Upper lobe of left lung (tissue), 6 donors: ENCODE measurements around the gene SGCA. TPM values are rescaled to one million over a fixed set of nuclear protein-coding genes. Genes with fewer than 3 reads are reported as not detected.

Source experiments
- ATAC-seq, 2 donors: fragments of 200-7000 bp; cut with Tn5 transposase; one replicate each; pipeline ENCODE4 v1.9.1; 2022; ENCODE audit warnings: mild to moderate bottlenecking in 2 of 2, moderate library complexity in 2 of 2; ENCODE audit not compliant: low FRiP score in 2 of 2
- DNase-seq, 2 donors: peaks; one replicate each; pipeline ENCODE4 v3.0.0-alpha.2; 2019 to 2020
- H3K27ac ChIP-seq, 4 donors: fragments of 200-600 bp; sonication (generic); one replicate each; pipeline ENCODE4 v1.5.1; 2016 to 2019
- H3K27me3 ChIP-seq, 4 donors: fragments of 200-600 bp; sonication (generic); one replicate each; pipeline ENCODE4 v1.5.1; 2017 to 2019
- H3K36me3 ChIP-seq, 4 donors: fragments of 200-600 bp; sonication (generic); one replicate each; pipeline ENCODE4 v1.5.1; 2016 to 2019
- H3K4me1 ChIP-seq, 4 donors: fragments of 200-600 bp; sonication (generic); one replicate each; pipeline ENCODE4 v1.5.1; 2018 to 2019
- H3K4me3 ChIP-seq, 4 donors: fragments of 200-600 bp; sonication (generic); one replicate each; pipeline ENCODE4 v1.5.1; 2017 to 2019; ENCODE audit warnings: mild to moderate bottlenecking in 2 of 4, moderate library complexity in 1 of 4
- H3K9me3 ChIP-seq, 4 donors: fragments of 200-600 bp; sonication (generic); one replicate each; pipeline ENCODE4 v1.5.1; 2018 to 2019
- EP300 ChIP-seq, 4 donors: sonication (generic); formaldehyde crosslinking; IDR thresholded peaks; one replicate each; pipeline ENCODE4 v1.5.1; 2017; ENCODE audit warnings: antibody characterized with exemption in 4 of 4, control low read depth in 2 of 4
- POLR2A ChIP-seq, 4 donors: fragments of 450-650 bp; IDR thresholded peaks; one replicate each; pipeline ENCODE4 v1.5.1; 2016 to 2017; ENCODE audit warnings: antibody characterized with exemption in 4 of 4, mild to moderate bottlenecking in 2 of 4
- POLR2AphosphoS5 ChIP-seq, 2 donors: sonication (generic); formaldehyde crosslinking; IDR thresholded peaks; one replicate each; pipeline ENCODE4 v1.5.1; 2017; ENCODE audit warnings: antibody characterized with exemption in 2 of 2
- WGBS, 2 donors: methylation state at CpG; one replicate each; pipeline ENCODE4 v1.1.5; 2017 to 2018; 5-methylcytosine and 5-hydroxymethylcytosine counted together
- total RNA-seq, 6 donors: library from RNA; depleted of rRNA in 4 of 6; stranded (reverse); fragments of >200 nt in 4 of 6; gene quantifications; one replicate each; pipeline versions ENCODE4 v1.1.0 to v1.2.1, GENCODE V29; 2016 to 2021
- TF ChIP-seq, protein P1 (sequence below), 6 experiments: fragments of 450-650 bp in 4 of 6; fragments of 200-600 bp in 2 of 6; sonication (generic) in 2 of 6; IDR thresholded peaks; one replicate each; pipeline ENCODE4 v1.5.1; 2016 to 2019; ENCODE audit warnings: antibody characterized with exemption in 6 of 6
- donor health status: DM: no; HTN: no; CAD: no; lungs with moderate emphysema.
- donor health status: DM: no; HTN: yes; CAD: no; lungs with severe emphysema.

Gene SGCA
- total RNA-seq, 6 donors from 2014 or later: 1.6 to 19.7 (median 14.1) TPM

DNA sequence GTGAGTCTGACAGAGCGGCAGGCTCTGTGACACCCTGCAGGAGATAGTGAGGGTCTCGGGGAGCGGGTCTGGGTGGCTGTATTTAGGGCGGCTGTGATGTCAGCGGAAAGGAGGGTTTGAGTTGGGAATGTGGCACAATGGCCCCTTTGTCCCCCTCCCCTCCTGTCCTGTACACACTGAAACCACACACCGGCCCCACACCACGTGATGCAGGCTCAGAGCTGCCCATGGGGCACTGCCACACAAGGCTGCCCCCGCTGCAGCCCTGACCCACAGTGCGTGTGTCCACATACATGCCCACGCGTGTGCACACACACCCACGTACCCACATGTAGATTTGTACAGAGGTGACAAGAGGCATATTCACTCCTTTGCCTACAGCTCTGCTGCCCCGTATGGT lies 15.3 kb downstream of the SGCA start:
- 89 to 94% methylated on average over 13 of the region's 13 CpGs for WGBS, 2 donors
- ATAC-seq: no peak

DNA sequence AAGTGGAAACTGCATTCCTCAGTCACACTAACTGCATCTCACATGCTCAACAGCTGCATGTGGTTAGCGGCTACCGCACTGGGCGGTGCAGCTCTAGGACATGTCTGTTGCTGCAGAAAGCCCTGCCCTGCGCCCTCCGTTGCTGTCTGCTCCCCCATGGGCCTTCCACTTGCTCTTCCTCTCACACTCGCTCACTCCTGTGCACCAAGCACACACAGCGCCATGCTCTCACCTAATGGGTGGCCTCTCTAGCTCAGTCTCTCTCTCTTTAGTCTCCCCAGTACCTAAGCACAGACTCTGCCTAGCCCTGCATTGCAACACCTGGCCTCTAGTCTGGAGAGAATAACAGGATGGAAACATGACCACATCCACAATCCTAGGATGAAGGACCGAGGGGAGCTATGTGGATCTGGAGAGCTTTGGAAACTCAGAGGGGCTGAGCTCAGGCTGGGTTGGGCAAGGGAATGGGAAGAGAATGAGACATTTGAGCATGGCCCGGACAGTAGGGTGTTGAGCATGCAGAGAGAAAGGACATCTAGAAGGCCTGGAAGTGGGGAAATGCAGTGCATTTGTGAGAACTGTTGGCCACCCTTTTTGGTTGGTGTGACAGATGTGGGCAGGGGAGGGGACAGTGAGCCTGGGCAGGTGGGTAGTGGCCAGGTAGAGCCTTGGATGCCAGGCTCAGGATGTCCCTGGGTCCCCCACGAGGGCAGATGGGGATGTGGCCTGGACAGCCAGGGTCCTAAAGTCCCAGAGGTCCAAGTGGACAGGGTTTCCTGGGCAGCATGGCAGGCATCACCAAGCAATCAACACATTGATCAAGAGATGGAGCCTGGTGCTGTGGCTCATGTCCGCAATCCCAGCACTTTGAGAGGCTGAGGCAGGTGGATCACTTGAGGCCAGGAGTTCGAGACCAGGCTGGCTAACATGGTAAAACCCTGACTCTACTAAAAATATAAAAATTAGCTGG lies 16.1 kb downstream of the SGCA start:
- ATAC-seq (peak in 1 of 2 donors; percentile 1), DNase-seq (no peak)
- H3K27ac ChIP-seq: no peak overlapping the region
- H3K4me3 ChIP-seq: no peak overlapping the region
- no peaks in the 10 kb centered on the region for H3K9me3 ChIP-seq
- no peak for TF ChIP-seq POLR2AphosphoS5 (IDR thresholded peaks at IDR 0.05)
- no peak for TF ChIP-seq POLR2A (IDR thresholded peaks at IDR 0.05)
- no peak for TF ChIP-seq EP300 (IDR thresholded peaks at IDR 0.05)
- TF ChIP-seq, protein P1, sequence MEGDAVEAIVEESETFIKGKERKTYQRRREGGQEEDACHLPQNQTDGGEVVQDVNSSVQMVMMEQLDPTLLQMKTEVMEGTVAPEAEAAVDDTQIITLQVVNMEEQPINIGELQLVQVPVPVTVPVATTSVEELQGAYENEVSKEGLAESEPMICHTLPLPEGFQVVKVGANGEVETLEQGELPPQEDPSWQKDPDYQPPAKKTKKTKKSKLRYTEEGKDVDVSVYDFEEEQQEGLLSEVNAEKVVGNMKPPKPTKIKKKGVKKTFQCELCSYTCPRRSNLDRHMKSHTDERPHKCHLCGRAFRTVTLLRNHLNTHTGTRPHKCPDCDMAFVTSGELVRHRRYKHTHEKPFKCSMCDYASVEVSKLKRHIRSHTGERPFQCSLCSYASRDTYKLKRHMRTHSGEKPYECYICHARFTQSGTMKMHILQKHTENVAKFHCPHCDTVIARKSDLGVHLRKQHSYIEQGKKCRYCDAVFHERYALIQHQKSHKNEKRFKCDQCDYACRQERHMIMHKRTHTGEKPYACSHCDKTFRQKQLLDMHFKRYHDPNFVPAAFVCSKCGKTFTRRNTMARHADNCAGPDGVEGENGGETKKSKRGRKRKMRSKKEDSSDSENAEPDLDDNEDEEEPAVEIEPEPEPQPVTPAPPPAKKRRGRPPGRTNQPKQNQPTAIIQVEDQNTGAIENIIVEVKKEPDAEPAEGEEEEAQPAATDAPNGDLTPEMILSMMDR (IDR thresholded peaks at IDR 0.05): no peak
- peaks cover 19 to 28% (median 25%) of the 10 kb centered on the region in 4 donors for H3K4me1 ChIP-seq
- no peaks in the 10 kb centered on the region for H3K27me3 ChIP-seq
- H3K36me3 ChIP-seq: peaks cover 0 to 11% (median 5%) of the 10 kb centered on the region in 4 donors
- WGBS, 2 donors: 83 to 87% methylated on average over 11 to 12 of the region's 12 CpGs

More for the DNA sequence above, 15.3 kb downstream of the SGCA start:
- no peaks in the 10 kb centered on the region for H3K9me3 ChIP-seq
- DNase-seq: no peak
- H3K27ac ChIP-seq: no peak overlapping the region
- H3K36me3 ChIP-seq: peaks cover 0 to 7% (median 3%) of the 10 kb centered on the region in 4 donors
- H3K4me1 ChIP-seq: peaks cover 19 to 28% (median 25%) of the 10 kb centered on the region in 4 donors
- no peak overlapping the region for H3K4me3 ChIP-seq
- no peak for TF ChIP-seq EP300 (IDR thresholded peaks at IDR 0.05)
- TF ChIP-seq POLR2A (IDR thresholded peaks at IDR 0.05): no peak
- no peak for TF ChIP-seq POLR2AphosphoS5 (IDR thresholded peaks at IDR 0.05)
- TF ChIP-seq, protein P1 (IDR thresholded peaks at IDR 0.05): no peak
- no peaks in the 10 kb centered on the region for H3K27me3 ChIP-seq

DNA sequence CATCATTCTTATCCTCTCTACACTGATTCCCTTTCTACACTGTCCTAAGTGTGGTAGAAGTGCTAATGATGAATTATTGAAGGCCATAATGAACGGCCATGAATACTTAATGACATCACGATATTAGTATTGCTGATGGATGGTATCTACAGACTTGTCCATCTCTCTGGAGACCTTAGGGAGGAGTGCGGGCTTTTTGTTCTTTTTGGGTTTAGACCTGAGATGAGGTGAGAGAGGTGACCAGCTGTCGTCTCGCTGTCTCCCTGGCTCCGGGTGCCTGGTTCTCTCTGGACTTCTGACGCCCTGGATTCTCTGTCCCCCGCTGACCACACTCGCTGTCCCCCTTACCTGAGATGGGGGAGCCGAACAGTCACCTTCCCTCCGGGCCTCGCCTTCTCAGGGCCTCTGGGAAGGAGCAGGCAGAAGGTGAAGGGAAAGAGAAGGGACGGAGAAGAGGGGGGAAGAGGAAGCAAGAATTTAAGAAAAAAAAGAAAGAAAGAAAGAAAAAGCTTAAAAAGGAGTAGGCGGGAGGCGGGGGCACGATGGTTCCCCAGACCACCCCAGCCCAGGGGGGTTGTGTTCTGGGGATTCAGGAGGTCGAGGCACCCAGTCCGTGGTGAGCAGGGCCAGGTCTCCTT lies 17.1 kb downstream of the SGCA start:
- TF ChIP-seq POLR2AphosphoS5 (IDR thresholded peaks at IDR 0.05): no peak
- TF ChIP-seq, protein P1 (IDR thresholded peaks at IDR 0.05): no peak
- TF ChIP-seq EP300 (IDR thresholded peaks at IDR 0.05): no peak
- no peak for TF ChIP-seq POLR2A (IDR thresholded peaks at IDR 0.05)

DNA sequence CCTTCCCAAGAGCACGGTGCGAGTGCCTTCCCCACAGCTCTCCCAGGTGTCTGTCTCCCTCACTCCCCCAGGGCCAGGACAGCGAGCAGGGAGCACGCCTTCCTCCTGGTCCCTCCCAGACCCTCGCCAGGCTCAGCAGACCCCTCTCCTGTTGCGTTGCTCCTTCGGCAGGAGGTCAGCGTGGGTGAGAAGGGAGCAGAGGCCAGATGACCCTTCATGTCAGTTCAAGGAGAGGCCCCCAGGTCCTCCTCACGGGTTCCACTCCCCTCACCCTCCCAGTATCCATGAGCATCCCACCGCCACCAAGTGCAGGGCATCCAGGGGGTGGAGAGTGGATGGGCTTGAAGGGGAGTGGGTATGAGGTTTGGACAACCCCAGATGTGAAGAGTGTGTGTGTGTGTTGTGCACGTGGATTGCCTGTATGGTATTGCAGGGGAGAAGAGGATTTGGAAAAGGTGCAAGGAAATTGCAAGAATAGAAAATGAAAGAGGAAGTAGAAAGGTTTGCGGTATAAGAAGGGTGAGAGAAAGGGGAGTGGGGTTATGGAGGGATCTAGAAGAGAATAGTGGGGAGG lies 17.7 kb downstream of the SGCA start:
- Histone ChIP-seq H3K9me3 (no peaks in the 10 kb centered on the region), H3K36me3 (peaks cover 0 to 26% (median 12%) of the 10 kb centered on the region in 4 donors), H3K4me1 (peaks cover 9 to 17% (median 12%) of the 10 kb centered on the region in 4 donors), H3K27ac (peak overlapping the region in 3 of 4 donors; percentile 30 to 53 (median 36)), H3K4me3 (peak overlapping the region in 1 of 4 donors; percentile 17), H3K27me3 (no peaks in the 10 kb centered on the region)
- DNase-seq (no peak), ATAC-seq (no peak)
- WGBS, 2 donors: 60 to 66% methylated on average over 8 to 12 of the region's 12 CpGs
- no peak for TF ChIP-seq EP300 (IDR thresholded peaks at IDR 0.05)
- TF ChIP-seq POLR2A (IDR thresholded peaks at IDR 0.05): no peak
- TF ChIP-seq, protein P1 (IDR thresholded peaks at IDR 0.05): no peak
- no peak for TF ChIP-seq POLR2AphosphoS5 (IDR thresholded peaks at IDR 0.05)

More for the DNA sequence above, 17.1 kb downstream of the SGCA start:
- no peaks in the 10 kb centered on the region for H3K27me3 ChIP-seq
- DNase-seq: no peak
- H3K9me3 ChIP-seq: no peaks in the 10 kb centered on the region
- peaks cover 15 to 23% (median 18%) of the 10 kb centered on the region in 4 donors for H3K4me1 ChIP-seq
- ATAC-seq: no peak
- WGBS, 2 donors: 83 to 84% methylated on average over 18 of the region's 18 CpGs
- H3K36me3 ChIP-seq: peaks cover 0 to 20% (median 10%) of the 10 kb centered on the region in 4 donors
- no peak overlapping the region for H3K4me3 ChIP-seq
- H3K27ac ChIP-seq: peak overlapping the region in 2 of 4 donors; percentile 36 to 53
